ENCODE data around the gene B4GALNT1. TPM values are rescaled to one million over a fixed set of nuclear protein-coding genes. Genes with fewer than 3 reads are reported as not detected.
A peak's percentile ranks its signal among the peaks of the same experiment; 100 is the strongest.

B4GALNT1 gene
- total and polyA plus RNA-seq, 9 of the 15 experiments (the other 6 are each of a cell fraction or from before 2014, with no cell fraction given), result 1.0 to 32.2 (median 9.8) TPM

- no peak for TF ChIP-seq ADNP (tag; IDR thresholded peaks at IDR 0.05)
- peak; percentile 84 for TF ChIP-seq SMC3 (conservative IDR thresholded peaks at IDR 0.05; ENCODE audit: insufficient read depth, low read depth, low read length)
- TF ChIP-seq SIN3A (IDR thresholded peaks at IDR 0.05; ENCODE audit: borderline replicate concordance in 2 of 2, control insufficient read depth in 1 of 2, low read depth in 2 of 2, low read length in 2 of 2), result no peak
- TF ChIP-seq, protein P1, sequence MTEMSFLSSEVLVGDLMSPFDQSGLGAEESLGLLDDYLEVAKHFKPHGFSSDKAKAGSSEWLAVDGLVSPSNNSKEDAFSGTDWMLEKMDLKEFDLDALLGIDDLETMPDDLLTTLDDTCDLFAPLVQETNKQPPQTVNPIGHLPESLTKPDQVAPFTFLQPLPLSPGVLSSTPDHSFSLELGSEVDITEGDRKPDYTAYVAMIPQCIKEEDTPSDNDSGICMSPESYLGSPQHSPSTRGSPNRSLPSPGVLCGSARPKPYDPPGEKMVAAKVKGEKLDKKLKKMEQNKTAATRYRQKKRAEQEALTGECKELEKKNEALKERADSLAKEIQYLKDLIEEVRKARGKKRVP (CRISPR knock-in tag; IDR thresholded peaks at IDR 0.05), result no peak
- TF ChIP-seq MXD1 (CRISPR knock-in tag; IDR thresholded peaks at IDR 0.05; ENCODE audit: borderline replicate concordance, poor library complexity, severe bottlenecking), result no peak
- TF ChIP-seq PYGO2 (tag; IDR thresholded peaks at IDR 0.05), result no peak
- TF ChIP-seq, protein P2, sequence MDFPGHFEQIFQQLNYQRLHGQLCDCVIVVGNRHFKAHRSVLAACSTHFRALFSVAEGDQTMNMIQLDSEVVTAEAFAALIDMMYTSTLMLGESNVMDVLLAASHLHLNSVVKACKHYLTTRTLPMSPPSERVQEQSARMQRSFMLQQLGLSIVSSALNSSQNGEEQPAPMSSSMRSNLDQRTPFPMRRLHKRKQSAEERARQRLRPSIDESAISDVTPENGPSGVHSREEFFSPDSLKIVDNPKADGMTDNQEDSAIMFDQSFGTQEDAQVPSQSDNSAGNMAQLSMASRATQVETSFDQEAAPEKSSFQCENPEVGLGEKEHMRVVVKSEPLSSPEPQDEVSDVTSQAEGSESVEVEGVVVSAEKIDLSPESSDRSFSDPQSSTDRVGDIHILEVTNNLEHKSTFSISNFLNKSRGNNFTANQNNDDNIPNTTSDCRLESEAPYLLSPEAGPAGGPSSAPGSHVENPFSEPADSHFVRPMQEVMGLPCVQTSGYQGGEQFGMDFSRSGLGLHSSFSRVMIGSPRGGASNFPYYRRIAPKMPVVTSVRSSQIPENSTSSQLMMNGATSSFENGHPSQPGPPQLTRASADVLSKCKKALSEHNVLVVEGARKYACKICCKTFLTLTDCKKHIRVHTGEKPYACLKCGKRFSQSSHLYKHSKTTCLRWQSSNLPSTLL (IDR thresholded peaks at IDR 0.05), result no peak
- TF ChIP-seq BMI1 (IDR thresholded peaks at IDR 0.05; ENCODE audit: low read length), result no peak
- TF ChIP-seq DDX20 (tag; IDR thresholded peaks at IDR 0.05; ENCODE audit: low read depth), result no peak
- 0 out of 2 replicates have a peak, but pooled peaks have one; percentile 38 for TF ChIP-seq THRB (CRISPR knock-in tag; conservative IDR thresholded peaks at IDR 0.05)
- TF ChIP-seq ZNF347 (CRISPR knock-in tag; IDR thresholded peaks at IDR 0.05; ENCODE audit: low read depth), result no peak
- TF ChIP-seq ZNF551 (CRISPR knock-in tag; IDR thresholded peaks at IDR 0.05), result no peak
- TF ChIP-seq MED1 (CRISPR knock-in tag; IDR thresholded peaks at IDR 0.05; ENCODE audit: borderline replicate concordance), result no peak
- TF ChIP-seq, protein P3, sequence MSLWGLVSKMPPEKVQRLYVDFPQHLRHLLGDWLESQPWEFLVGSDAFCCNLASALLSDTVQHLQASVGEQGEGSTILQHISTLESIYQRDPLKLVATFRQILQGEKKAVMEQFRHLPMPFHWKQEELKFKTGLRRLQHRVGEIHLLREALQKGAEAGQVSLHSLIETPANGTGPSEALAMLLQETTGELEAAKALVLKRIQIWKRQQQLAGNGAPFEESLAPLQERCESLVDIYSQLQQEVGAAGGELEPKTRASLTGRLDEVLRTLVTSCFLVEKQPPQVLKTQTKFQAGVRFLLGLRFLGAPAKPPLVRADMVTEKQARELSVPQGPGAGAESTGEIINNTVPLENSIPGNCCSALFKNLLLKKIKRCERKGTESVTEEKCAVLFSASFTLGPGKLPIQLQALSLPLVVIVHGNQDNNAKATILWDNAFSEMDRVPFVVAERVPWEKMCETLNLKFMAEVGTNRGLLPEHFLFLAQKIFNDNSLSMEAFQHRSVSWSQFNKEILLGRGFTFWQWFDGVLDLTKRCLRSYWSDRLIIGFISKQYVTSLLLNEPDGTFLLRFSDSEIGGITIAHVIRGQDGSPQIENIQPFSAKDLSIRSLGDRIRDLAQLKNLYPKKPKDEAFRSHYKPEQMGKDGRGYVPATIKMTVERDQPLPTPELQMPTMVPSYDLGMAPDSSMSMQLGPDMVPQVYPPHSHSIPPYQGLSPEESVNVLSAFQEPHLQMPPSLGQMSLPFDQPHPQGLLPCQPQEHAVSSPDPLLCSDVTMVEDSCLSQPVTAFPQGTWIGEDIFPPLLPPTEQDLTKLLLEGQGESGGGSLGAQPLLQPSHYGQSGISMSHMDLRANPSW (CRISPR knock-in tag; IDR thresholded peaks at IDR 0.05), result no peak
- TF ChIP-seq, protein P4, sequence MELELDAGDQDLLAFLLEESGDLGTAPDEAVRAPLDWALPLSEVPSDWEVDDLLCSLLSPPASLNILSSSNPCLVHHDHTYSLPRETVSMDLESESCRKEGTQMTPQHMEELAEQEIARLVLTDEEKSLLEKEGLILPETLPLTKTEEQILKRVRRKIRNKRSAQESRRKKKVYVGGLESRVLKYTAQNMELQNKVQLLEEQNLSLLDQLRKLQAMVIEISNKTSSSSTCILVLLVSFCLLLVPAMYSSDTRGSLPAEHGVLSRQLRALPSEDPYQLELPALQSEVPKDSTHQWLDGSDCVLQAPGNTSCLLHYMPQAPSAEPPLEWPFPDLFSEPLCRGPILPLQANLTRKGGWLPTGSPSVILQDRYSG (tag; conservative IDR thresholded peaks at IDR 0.05; ENCODE audit: low read depth), result no peak
- TF ChIP-seq BRCA1 (IDR thresholded peaks at IDR 0.05), result no peak
- no peak for TF ChIP-seq BRCA1 (CRISPR knock-in tag; IDR thresholded peaks at IDR 0.05)
- no peak for TF ChIP-seq MXI1 (IDR thresholded peaks at IDR 0.05; ENCODE audit: low read depth, low read length)
Observed at GRCh38 chr12:57621497-57622292, 11.3 kb downstream of the B4GALNT1 start (continued).
